HFF-Myc (cell line): ENCODE data around the gene PDE4B.
"Not testable (repeated sequence)": the region's sequence is repeated elsewhere in the genome, so short reads cannot be mapped to it uniquely, and the experiment has no call there.

Experiments used
- DNase-seq: peaks from one replicate; pipeline ENCODE4 v3.0.0-alpha.2; 2011; ENCODE audit warnings: low read depth; ENCODE audit errors: extremely low read depth
- H3K4me3 ChIP-seq: replicated peaks from 2 replicates; pipeline ENCODE4 v1.5.1; 2011; ENCODE audit warnings: low read depth, mild to moderate bottlenecking, control low read depth, low read length
- TF ChIP-seq, protein P1 (sequence below): IDR thresholded peaks from 2 replicates; pipeline ENCODE4 v1.5.1; 2012; ENCODE audit warnings: mild to moderate bottlenecking, low read depth, low read length, control low read depth; ENCODE audit errors: missing control alignments

The PDE4B gene

DNA sequence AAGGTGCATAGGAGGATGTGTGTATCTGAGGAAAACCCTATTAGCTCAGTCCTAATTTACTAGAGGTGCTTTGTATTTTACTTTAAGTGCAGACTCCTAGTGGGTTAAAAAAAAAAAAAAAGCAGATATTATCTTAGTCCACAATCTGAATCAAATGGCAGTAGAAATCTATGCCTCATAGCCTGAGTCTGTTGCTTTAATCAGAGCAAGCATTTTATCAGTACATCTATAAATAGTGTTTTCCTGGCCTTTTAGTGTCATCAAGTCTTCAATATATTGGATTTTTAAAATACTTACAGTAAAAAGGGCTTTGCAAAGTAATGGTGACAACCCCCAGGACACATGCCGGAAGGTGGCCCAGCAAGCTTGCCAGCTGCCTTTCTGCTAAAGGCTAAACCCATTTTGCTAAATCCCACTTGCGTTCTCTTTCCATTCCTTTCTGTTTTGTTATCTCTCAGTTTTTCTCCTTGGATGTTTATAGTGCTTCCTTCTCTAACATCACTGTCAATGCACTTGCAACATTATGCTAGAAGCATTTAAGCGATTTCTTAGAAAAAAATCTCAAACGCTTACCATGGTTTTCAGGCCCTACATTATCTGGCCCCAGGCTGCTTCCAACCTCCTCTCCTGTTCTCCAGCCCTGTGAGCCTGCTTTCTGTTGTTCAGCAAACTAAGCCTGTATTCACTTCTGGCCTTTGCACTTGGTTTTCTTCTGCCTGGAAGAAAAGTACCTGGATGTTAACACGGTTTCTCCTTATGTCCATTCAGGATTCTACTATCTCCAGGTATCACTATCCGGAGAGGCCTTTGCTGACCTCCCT is 206.3 kb downstream of the PDE4B start:
- DNase-seq = no peak
- H3K4me3 ChIP-seq = no peak overlapping the region
- TF ChIP-seq, protein P1, sequence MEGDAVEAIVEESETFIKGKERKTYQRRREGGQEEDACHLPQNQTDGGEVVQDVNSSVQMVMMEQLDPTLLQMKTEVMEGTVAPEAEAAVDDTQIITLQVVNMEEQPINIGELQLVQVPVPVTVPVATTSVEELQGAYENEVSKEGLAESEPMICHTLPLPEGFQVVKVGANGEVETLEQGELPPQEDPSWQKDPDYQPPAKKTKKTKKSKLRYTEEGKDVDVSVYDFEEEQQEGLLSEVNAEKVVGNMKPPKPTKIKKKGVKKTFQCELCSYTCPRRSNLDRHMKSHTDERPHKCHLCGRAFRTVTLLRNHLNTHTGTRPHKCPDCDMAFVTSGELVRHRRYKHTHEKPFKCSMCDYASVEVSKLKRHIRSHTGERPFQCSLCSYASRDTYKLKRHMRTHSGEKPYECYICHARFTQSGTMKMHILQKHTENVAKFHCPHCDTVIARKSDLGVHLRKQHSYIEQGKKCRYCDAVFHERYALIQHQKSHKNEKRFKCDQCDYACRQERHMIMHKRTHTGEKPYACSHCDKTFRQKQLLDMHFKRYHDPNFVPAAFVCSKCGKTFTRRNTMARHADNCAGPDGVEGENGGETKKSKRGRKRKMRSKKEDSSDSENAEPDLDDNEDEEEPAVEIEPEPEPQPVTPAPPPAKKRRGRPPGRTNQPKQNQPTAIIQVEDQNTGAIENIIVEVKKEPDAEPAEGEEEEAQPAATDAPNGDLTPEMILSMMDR = no peak

DNA sequence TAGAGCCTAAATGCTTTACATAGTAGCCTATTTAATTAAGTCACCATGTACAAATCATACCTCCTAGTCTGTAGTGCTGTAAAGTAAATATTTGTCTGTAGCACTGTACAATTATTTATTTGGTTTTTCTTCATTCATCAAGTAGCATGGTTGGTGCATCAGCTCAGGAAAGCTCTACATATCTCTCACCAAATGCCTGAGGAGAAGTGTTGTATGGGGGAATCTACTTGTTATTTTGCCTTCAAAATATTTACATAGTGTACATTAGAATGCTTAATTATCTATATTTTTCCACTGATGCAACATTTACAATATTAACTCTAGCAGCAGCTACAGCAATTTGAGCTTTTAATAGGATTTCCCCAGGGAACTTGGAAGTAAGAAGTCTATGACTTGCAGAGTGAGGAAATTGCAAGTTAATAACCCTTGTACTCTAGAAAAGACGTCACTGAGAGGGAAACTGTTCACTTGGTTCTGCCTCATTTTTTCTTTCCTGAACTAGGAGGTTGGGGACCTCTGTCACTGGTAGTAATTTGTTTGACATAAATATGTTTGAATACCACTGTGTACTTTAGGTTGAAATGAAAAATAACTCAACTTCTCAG is 207.4 kb downstream of the PDE4B start:
- no peak for DNase-seq
- H3K4me3 ChIP-seq = no peak overlapping the region
- TF ChIP-seq, protein P1 = no peak

DNA sequence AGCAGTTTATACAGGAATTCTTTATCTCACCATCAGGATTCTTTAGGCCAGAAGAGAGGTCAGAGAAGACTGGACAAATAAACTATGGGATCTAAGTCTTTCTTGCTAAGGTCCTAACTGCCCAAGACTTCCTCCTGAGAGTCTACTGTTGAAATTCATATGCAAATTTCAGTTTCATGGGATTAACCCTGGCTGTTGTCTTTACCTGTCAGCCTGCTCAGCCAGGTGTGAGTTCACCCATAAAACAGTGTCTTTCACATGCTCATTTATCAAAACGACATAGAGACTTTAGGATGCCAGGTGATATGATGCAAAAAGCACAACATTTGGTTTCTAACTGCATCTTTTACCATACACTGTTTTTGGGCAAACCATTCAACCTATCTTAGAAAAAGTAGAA is 211.0 kb downstream of the PDE4B start:
- TF ChIP-seq, protein P1 = no peak
- no peak overlapping the region for H3K4me3 ChIP-seq
- DNase-seq = no peak

DNA sequence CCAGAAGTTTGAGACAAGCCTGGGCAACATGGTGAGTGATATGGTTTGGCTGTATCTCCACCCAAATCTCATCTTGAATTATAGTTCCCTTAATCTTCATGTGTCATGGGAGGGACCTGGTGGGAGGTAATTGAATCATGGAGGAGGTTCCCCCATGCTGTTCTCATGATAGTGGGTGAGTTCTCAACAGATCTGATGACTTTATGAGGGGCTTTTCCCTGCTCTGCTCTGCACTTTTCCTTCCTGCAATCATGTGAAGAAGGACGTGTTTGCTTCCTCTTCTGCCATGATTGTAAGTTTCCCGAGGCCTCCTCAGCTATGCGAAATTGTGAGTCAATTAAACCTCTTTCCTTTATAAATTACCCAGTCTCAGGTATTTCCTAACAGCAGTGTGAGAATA is 213.8 kb downstream of the PDE4B start:
- not testable (repeated sequence) for H3K4me3 ChIP-seq, DNase-seq

DNA sequence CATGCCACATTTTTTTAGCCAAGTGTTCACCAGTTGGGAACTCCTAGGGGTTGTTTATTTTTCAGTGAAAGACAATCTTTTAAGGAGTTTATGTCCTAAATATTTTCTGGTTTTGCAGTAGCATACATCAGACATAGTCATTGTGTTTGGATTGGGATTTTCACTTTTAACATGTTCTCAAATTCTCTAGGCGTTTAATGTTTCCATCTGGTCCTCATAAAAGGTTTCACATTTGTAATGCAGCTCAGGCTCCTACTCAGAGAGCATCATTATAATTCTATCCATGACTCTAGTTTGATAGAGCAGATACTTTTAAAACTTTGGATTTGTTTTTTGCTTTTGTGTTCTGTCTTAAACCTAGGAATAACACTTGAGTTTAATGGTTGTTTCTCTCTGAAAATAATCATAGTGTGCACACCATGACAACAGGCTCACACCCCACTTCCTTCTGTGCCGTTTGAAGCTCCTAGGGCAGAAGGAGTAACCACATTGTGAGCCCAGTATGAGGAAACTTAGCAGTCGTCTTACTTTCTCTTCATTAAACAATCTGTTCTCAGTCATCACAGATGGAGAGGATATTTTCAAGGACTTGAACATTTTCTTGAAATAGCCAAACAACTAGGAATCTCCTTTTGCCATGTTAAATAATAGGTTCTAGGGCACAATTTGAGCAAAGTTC is 219.6 kb downstream of the PDE4B start:
- DNase-seq = no peak
- TF ChIP-seq, protein P1 = no peak
- H3K4me3 ChIP-seq = no peak overlapping the region

DNA sequence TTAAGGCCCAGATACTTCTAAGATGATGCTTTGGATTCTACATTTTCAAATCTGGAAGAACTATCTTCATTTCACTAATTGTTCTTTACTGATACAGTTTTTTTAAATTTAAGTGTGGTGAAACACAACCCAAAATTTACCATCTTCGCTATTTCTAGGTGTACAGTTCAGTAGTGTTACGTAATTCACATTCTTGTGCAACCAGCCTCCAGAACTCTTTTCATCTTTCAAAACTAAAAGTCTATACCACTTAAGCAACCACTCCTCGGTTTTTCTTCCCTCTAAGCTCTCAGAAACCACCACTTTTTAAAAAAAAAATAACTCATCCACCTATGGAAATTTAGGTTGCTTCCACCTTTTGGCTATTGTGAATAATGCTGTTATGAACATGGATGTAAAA is 220.7 kb downstream of the PDE4B start:
- TF ChIP-seq, protein P1 = no peak
- no peak overlapping the region for H3K4me3 ChIP-seq
- no peak for DNase-seq

DNA sequence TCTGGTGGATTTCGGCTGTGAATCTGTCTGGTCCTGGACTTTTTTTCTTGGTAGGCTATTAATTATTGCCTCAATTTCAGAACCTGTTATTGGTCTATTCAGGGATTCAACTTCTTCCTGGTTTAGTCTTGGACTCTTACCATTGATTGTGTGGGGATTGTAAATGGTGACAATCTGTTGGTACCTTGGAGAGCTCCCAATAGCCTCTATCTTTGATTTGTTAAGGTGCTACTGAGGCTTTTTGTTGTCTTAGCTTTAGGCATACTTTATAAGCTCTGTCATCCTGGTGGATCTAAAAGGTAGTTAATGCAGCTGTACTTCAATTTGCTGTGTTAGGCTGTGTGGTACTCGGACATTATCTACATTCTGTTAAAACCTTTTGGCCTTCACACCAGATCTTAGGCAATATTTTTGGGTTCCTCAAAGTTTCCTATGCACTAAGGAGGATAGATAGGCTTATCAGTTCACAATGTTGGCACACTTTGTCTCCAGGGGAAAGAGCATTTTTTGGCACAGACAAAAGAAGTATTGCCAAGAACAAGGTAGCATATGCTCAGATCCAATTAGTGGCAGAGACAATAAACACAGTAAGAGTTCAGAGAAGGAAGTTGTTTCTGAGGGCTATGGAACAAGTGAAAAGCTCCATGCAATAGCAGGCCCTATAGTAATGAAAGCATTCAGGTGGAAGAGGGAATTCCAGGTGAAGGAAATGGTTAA is 230.4 kb downstream of the PDE4B start:
- DNase-seq = peak; percentile 5
- no peak overlapping the region for H3K4me3 ChIP-seq
- TF ChIP-seq, protein P1 = no peak
